Tibial nerve (tissue), 4 donors: ENCODE measurements around the gene SYNRG.
"Not testable (repeated sequence)": the region's sequence is repeated elsewhere in the genome, so short reads cannot be mapped to it uniquely, and the experiment has no call there.

Source experiments
- EP300 ChIP-seq, 2 donors: sonication (generic); formaldehyde crosslinking; IDR thresholded peaks; one replicate each; pipeline ENCODE4 v1.6.1; 2017; ENCODE audit warnings: antibody characterized with exemption in 2 of 2, mild to moderate bottlenecking in 1 of 2
- POLR2A ChIP-seq, 2 donors: fragments of 450-650 bp; IDR thresholded peaks; one replicate each; pipeline ENCODE4 v1.6.1; 2017; ENCODE audit warnings: antibody characterized with exemption in 2 of 2, mild to moderate bottlenecking in 2 of 2, moderate library complexity in 2 of 2
- TF ChIP-seq, protein P1 (sequence below), 5 experiments: fragments of 200-600 bp in 3 of 5; fragments of 450-650 bp in 2 of 5; sonication (generic) in 3 of 5; IDR thresholded peaks; one replicate each; pipeline ENCODE4 v1.5.1; 2016 to 2019; ENCODE audit warnings: antibody characterized with exemption in 5 of 5, mild to moderate bottlenecking in 3 of 5, moderate library complexity in 2 of 5

- TF ChIP-seq, protein P1, sequence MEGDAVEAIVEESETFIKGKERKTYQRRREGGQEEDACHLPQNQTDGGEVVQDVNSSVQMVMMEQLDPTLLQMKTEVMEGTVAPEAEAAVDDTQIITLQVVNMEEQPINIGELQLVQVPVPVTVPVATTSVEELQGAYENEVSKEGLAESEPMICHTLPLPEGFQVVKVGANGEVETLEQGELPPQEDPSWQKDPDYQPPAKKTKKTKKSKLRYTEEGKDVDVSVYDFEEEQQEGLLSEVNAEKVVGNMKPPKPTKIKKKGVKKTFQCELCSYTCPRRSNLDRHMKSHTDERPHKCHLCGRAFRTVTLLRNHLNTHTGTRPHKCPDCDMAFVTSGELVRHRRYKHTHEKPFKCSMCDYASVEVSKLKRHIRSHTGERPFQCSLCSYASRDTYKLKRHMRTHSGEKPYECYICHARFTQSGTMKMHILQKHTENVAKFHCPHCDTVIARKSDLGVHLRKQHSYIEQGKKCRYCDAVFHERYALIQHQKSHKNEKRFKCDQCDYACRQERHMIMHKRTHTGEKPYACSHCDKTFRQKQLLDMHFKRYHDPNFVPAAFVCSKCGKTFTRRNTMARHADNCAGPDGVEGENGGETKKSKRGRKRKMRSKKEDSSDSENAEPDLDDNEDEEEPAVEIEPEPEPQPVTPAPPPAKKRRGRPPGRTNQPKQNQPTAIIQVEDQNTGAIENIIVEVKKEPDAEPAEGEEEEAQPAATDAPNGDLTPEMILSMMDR (IDR thresholded peaks at IDR 0.05), result not testable (repeated sequence)
- not testable (repeated sequence) for TF ChIP-seq POLR2A, EP300 (IDR thresholded peaks at IDR 0.05)
These were observed 7.2 kb upstream of the SYNRG start for GRCh38 chr17:37616430-37616829.
